Lower leg skin (tissue), 3 donors: ENCODE results near the gene MDGA2.

ENCODE experiments used
- CTCF ChIP-seq, 3 donors: fragments of 450-650 bp; IDR thresholded peaks; one replicate each; pipeline ENCODE4 v1.5.1; 2016; ENCODE audit warnings: antibody characterized with exemption in 3 of 3, mild to moderate bottlenecking in 3 of 3, moderate library complexity in 2 of 3
- POLR2A ChIP-seq, 2 donors: fragments of 450-650 bp; IDR thresholded peaks; one replicate each; pipeline ENCODE4 v1.6.1; 2016 to 2017; ENCODE audit warnings: antibody characterized with exemption in 2 of 2, mild to moderate bottlenecking in 1 of 2, moderate library complexity in 1 of 2

GRCh38 chr14:47008732-47009131 is 666.7 kb downstream of the MDGA2 start:
- TF ChIP-seq CTCF (IDR thresholded peaks at IDR 0.05) (no peak), POLR2A (IDR thresholded peaks at IDR 0.05) (no peak)
